Left renal cortex interstitium (tissue), 4 donors: ENCODE data around the gene HSPG2. TPM values are rescaled to one million over a fixed set of nuclear protein-coding genes. Genes with fewer than 3 reads are reported as not detected.

Experiments
- DNase-seq, 4 donors: peaks; one replicate each; pipeline ENCODE4 v3.0.0-alpha.2; 2013; ENCODE audit warnings: low read depth in 4 of 4, low spot score in 2 of 4, missing footprints in 1 of 4
- polyA plus RNA-seq, 4 donors: library from polyadenylated mRNA; unstranded; fragments of 120-200 nt; gene quantifications; one replicate each; pipeline ENCODE4 v1.2.1, GENCODE V29; 2013; ENCODE audit not compliant: insufficient read length in 4 of 4

Gene HSPG2
- polyA plus RNA-seq, 4 donors = 114 to 185 (median 161) TPM

GRCh38 chr1:21849909-21850576 lies 87.1 kb downstream of the HSPG2 start:
- no peak for DNase-seq

GRCh38 chr1:21848524-21849174 lies 88.5 kb downstream of the HSPG2 start:
- DNase-seq = no peak

GRCh38 chr1:21847223-21848205 lies 89.6 kb downstream of the HSPG2 start:
- no peak for DNase-seq

GRCh38 chr1:21845646-21846641 lies 91.2 kb downstream of the HSPG2 start:
- no peak for DNase-seq

- no peak for DNase-seq
These were observed 93.1 kb downstream of the HSPG2 start for GRCh38 chr1:21843996-21844395.

- DNase-seq = no peak
These were observed 93.9 kb downstream of the HSPG2 start for GRCh38 chr1:21843208-21843607.

GRCh38 chr1:21842606-21843162 lies 94.4 kb downstream of the HSPG2 start:
- DNase-seq = no peak

GRCh38 chr1:21841852-21842466 lies 95.2 kb downstream of the HSPG2 start:
- no peak for DNase-seq

GRCh38 chr1:21840981-21841380 lies 96.1 kb downstream of the HSPG2 start:
- no peak for DNase-seq

GRCh38 chr1:21839337-21840037 lies 97.6 kb downstream of the HSPG2 start:
- no peak for DNase-seq

GRCh38 chr1:21838359-21839157 lies 98.6 kb downstream of the HSPG2 start:
- no peak for DNase-seq

GRCh38 chr1:21837476-21837875 lies 99.6 kb downstream of the HSPG2 start:
- DNase-seq = no peak

GRCh38 chr1:21836729-21837128 lies 100.4 kb downstream of the HSPG2 start:
- no peak for DNase-seq

- no peak for DNase-seq
These were observed 101.1 kb downstream of the HSPG2 start for GRCh38 chr1:21836010-21836409.

- no peak for DNase-seq
These were observed 102.4 kb downstream of the HSPG2 start for GRCh38 chr1:21834666-21835065.

- DNase-seq = no peak
These were observed 103.0 kb downstream of the HSPG2 start for GRCh38 chr1:21834094-21834493.

- no peak for DNase-seq
These were observed 103.6 kb downstream of the HSPG2 start for GRCh38 chr1:21833392-21833976.
